ENCODE data around the gene CHST14.

The CHST14 gene

DNA sequence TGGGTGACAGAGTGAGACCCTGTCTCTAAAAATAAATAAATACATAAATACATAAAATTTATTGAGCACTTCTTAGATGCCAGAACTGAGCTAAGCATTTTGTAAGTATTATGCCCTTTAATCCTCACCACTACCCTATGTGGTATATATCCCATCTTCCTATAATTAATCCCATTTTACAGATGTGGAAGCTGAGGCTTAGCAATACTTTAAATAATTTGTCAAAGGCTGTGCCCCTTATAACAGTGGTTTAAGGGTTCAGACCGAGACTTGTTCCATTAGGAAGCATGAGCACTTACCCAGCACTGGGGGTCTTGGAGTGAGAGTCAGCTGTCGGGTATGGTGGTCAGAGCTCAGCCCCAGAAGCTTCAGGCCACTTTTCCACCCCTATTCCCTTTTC, 7.5 kb upstream of the CHST14 start:
- DNase-seq, result no peak

DNA sequence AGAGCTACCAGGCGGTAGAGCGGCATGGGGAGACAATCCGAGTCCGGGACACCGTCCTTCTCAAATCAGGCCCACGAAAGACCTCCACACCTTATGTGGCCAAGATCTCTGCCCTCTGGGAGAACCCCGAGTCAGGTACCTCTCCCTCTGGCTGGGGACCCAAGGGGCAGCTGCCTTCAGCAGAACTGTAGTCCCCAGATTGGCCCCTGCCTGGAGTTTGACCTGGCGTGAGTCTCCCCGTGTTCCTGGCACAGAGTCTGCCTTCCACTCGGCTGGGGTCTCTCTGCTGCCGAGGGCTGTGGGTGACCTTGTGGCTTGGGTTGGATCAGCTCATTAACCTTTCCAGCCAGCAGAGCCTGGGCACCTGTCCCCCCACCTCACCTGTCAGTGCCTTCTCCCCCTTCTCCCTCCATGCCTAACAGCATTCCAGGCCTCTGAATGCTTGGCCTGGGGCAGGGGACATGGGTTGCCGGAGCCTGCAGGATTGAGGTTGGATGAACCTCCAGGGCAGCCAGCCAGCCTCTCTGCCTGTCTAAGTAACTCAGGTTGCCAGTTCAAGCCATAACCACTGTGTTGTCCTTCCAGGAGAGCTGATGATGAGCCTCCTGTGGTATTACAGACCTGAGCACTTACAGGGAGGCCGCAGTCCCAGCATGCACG, 6.8 kb upstream of the CHST14 start:
- no peak for DNase-seq

- DNase-seq, result no peak
These were observed 6.1 kb upstream of the CHST14 start for GRCh38 chr15:40464595-40465185.

DNA sequence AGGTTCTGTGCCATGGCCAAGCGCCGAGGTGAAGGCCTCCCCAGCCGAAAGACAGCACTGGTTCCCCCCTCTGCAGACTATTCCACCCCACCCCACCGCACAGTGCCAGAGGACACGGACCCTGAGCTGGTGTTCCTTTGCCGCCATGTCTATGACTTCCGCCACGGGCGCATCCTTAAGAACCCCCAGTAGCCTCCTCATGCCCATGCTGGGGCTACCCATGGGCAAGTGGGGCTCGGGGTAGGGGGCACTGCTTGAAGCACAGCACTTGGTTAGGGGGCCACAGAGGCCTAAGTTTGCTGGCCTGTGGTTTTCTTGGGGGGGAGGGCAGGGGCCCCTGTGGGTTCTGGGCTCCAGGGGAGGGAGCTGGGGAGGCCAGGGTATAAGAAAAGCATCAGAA, 4.8 kb upstream of the CHST14 start:
- no peak for DNase-seq

DNA sequence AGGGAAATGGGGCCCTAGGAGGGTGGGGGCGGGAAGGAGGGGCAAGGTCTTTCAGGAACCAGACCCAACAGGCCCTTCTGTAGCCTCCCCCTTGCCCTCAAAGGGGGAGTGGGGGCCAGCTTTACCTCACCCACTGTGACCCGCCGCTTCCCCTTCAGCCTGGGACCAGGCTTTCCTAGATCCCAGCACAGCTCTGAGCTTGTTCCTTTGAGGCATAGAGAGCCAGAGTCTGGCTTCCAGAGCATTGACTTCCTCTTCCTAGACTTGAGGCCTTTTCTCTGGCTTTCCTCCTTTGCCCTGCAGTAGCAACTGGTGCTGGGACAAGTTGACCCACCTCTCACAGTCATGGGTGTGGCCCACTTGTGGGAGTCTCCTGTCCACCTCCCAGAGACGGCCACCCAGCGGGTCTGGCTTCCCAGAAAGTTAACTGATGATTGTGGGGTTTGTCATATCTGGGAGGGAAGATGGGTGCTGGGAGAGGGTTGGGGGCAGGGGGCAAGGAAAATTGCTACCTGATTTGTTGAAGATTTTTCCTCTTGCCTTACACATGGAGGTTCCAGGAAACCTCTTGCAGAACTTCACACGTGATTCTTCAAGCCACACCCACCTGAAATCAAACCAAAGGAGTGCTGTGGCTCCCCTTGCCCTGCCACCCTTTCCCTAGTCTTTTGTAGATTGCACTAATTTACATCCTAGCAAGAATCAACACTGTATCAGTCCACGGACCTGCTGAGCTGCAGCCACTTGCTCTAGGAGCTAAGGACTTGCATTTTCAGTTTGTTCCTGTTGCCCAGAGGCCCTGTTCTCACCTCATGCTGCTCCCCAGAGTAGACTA, 4.1 kb upstream of the CHST14 start:
- peak; percentile 74 for DNase-seq

- DNase-seq, result no peak
These were observed 3.5 kb upstream of the CHST14 start for GRCh38 chr15:40467261-40467615.

DNA sequence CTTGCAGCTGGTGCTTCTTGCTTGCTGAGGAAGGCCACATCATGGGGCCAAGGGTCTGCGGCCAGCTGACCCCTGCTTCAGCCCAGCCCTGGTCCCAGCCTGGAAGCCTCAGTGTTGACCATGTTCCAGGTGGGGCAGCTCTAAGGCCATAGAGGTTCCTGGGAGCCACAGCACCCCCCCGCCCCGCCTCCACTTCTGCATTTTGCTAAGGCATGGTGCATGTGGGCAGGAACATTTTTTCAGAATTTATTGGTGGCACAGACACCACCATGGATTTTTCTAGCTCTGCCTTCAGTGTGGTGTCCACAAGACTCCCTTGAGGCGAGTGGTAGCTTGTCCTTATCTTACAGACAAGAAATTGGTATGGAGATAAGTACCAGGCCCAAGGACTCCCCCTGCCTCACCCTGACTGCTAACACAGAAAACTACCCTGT, 1.9 kb upstream of the CHST14 start:
- peak; percentile 64 for DNase-seq

- peak; percentile 8 for DNase-seq
These were observed 901 bp upstream of the CHST14 start for GRCh38 chr15:40469776-40470390.

GRCh38 chr15:40471105-40471807, 472 bp downstream of the CHST14 start:
- DNase-seq, result peak; percentile 37

GRCh38 chr15:40471808-40472150, 995 bp downstream of the CHST14 start:
- DNase-seq, result peak; percentile 37

DNA sequence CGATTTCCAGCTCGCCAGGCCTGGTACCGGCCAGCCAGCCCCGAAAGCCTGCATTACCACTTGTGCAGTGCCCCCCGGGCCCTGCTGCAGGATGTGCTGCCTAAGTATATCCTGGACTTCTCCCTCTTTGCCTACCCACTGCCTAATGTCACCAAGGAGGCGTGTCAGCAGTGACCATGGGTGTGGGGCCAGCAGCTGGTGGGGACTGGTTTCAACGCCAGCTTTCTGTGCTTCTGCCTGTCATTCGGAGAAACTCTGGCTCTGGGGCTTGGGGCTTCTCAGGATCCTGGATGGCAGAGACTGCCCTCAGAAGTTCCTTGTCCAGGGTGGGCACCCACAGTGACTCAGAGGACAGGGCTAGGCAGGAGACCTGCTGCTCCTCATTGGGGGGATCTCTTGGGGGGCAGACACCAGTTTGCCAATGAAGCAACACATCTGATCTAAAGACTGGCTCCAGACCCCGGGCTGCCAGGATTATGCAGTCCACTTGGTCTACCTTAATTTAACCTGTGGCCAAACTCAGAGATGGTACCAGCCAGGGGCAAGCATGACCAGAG, 1.5 kb downstream of the CHST14 start:
- no peak for DNase-seq

GRCh38 chr15:40474581-40474980, 3.8 kb downstream of the CHST14 start:
- no peak for DNase-seq

DNA sequence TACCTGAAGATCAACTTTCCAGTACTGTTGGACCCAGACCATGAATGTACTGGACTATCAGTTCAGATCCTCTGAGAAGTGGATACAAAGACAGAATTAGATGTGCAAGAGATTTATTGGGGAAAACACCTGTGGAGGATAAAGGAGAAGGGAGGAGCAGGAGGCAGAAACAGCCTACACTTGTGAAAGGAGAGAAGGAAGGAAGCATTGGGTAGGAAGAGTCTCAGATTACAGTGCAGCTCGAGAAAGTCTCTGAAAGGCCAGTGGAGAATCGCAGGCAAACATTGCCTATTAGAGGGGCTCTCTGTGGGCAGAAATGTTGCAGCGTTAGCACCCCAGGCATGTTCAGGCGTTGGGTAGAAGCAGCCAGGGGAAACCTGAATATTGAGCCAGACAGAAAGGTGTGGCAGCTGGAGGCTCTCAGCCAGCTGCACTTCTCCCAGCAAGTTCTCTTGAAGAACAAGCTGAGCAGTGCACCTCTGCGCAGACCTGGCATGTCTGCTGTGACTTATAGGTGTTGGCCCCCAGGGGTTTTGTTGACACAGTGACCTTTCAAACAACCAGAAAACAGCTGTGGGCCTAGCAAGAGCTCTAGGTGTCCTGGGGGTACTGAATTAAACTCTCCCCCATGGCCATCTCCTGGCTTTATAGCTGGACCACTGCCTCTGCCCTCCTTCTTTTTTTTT, 7.0 kb downstream of the CHST14 start:
- DNase-seq, result no peak

GRCh38 chr15:40479024-40479423, 8.2 kb downstream of the CHST14 start:
- no peak for DNase-seq

- DNase-seq, result no peak
These were observed 10.7 kb downstream of the CHST14 start for GRCh38 chr15:40481341-40482074.

- DNase-seq, result no peak
These were observed 13.1 kb downstream of the CHST14 start for GRCh38 chr15:40483919-40484318.

DNA sequence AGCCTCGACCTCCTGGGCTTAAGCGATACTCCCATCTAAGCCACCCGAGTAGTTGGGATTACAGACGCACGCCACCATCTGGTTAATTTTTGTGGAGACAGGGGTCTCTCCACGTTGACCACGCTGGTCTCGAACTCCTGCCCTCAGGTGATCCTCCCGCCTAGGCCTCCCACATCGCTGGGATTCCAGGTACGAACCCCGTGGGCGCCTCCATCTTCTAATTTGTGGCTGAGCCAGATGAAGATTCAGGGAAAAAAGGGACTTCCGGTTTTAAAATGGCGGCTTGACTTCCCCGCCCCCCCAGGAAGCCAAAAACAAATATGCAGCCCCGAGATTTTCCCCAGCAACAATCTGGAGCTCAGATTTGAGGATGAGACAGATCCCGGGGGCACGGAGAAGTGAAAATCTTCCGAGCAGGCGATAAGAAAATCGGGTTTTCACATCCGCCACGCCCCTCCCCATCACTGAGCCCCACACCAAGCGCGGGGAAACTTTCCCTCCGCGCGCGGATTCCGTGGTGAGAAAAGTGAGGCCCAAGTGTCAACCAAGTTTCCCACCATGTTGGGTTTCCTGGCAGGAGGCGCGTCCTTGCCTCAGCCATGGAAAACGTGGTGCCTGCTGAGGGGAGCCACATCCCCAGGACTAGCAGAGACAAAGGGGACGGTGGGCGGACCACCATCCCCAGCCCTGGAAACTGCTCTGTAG, 15.4 kb downstream of the CHST14 start:
- no peak for DNase-seq

DNA sequence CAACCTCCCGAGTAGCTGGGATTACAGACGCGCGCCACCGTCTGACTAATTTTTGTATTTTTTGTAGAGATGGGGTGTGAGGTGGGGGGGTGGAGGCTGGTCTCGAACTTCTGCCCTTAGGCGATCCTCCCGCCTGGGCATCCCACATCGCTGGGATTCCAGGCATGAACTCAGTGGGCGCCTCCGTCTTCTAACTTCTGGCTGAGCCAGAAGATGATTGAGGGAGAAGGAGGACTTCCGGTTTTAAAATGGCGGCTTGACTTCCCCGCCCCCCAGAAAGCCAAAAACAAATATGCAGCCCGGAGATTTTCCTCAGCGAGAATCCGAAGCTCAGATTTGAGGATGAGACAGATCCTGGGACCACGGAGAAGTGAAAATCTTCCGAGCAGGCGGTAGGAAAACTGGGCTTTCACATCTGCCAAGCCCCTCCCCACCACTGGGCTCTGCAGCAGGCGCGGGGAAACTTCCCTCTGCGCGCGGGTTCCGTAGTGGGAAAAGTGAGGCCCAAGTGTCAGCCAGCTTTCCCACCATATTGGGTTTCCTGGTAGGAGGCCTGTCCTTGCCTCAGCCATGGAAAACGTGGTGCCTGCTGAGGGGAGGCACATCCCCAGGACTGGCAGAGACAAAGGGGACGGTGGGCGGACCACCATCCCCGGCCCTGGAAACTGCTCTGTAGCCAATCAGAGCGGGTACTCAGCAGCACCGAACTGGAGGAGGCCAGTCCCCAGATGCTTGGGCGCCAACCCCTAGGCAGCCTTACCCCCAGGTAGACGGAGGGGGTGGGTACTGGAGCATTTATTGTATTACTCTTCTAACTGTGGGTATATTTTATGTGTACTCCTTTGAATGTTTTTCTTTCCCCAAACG, 17.3 kb downstream of the CHST14 start:
- DNase-seq, result no peak

DNA sequence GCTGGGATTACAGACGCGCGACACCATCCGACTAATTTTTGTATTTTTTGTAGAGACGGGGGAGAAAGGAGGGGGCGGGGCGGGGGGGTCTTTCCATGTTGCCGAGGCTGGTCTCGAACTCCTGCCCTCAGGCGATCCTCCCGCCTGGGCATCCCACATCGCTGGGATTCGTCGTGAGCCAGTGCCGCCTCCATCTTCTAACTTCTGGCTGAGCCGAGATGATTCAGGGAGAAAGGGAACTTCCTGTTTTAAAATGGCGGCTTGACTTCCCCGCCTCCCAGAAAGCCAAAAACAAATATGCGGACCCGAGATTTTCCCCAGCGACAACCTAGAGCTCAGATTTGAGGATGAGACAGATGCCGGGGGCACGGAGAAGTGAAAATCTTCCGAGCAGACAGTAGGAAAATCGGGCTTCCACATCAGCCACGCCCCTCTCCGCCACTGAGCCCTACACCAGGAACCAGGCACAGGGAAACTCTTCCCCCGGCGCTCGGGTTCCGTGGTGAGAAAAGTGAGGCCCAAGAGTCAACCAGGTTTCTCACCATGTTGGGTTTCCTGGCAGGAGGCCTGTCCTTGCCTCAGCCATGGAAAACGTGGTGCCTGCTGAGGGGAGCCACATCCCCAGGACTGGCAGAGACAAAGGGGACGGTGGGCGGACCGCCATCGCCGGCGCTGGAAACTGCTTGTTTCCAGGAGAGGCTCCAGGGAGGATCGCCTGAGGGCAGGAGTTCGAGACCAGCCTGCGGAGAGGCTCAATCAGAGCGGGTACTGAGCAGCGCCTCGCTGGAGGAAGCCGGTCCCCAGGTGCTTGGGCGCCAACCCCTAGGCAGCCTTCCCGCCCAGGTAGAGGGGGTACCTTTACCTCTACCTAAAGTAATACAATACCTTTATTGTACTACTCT, 18.7 kb downstream of the CHST14 start:
- no peak for DNase-seq
